Central memory CD4-positive, alpha-beta T cell (primary cell): Measurements from ENCODE around the gene GPC6.
"Not testable (repeated sequence)": the region's sequence is repeated elsewhere in the genome, so short reads cannot be mapped to it uniquely, and the experiment has no call there.

ENCODE experiments used
- DNase-seq: peaks from one replicate; pipeline ENCODE4 v3.0.0; 2022

The GPC6 gene

DNA sequence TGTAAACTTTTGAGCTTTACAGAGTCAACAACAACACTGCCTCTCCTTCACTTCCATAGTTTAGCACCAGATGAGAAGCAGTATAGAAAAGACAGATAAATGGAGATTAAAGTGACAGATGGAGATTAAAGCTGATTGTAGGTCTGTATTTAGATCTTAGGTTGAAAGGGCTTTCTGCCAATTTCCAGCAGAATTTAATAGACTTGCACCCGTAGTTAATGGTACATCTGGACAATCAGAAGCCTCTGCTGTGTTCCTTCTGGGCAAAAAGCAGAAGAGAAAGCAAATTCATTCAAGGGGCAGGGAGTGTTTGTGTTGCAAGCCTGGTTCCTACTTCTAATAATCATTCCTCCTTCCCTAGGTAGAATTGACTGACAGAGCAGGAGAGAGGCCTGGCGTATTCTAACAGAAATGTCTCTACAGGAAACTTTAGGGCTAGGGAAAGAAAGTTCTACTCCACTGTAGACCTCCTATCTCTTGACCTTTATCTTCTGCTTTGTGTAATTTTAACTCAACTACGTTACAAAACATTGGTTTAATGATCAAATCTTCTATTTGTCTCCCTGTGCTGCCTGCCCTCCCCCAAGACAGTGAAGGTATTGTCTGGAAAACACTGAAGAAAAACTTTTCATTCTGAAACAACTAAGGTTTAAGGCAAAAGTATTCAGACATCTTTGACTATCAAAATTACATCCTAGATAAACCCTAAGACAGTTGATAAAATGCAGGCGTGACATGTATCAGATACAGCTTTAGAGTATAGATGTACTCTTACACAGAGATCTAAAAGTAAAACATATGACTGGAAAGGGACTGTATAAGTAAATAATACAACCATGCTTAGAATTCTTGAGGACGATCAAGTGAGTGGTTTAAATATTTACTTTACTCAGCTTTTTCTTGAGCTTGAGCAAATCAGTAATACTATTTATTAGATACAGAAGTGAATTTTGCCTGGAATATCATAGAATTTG is 44.4 kb downstream of the GPC6 start:
- no peak for DNase-seq

DNA sequence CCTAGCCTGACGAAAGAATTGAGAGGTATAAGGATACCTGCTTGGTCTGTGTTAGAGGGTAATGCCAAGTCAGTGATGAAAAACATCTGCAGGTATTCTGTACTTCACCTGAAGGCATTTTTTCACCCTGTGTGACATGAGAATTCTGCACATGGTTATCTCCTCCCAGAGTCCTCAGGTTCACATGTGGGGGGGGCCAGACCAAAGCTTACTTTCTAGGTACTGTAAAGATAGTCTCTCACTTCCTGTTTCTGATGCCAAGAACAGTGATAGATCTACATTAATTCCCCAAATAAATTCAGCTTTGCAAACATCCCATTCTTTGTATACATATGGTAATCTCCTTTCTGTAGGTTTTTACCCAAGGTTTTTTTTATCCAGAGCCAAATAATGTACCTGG is 53.4 kb downstream of the GPC6 start:
- DNase-seq = no peak

DNA sequence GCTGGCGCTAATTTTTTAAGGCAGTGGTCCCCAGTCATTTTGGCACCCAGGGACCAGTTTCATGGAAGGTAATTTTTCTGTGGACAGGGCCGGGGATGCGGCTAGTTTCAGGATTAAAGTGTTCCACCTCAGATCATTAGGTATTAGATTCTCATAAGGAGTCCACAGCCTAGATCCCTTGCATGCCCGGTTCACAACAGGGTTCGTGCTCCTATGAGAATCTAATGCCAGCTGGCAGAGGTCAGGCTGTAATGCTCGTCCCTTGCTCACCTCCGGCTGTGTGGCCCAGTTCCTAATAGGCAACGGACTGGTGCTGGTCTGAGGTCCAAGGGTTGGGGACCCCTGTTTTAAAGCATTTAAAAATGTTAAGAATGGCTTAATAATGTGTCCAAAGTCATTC is 54.1 kb downstream of the GPC6 start:
- no peak for DNase-seq

DNA sequence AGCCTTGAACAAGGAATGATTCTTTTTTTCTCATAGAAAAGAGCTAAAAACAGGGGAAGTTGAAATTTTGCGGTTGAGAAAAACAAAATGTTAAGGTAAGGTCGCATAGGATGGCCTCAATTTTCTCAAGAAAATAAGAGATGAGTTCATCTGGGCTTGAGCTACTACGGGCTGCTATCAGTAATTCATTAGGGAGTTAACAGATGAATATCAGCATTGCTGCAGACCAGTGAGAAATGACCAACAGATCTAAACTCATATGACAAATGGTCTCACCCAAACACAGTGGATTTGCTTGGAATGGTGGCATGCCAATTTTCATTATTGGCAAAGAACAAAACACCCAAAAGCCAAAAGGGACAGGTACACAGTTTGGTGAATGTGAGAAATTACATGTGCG is 56.6 kb downstream of the GPC6 start:
- no peak for DNase-seq

DNA sequence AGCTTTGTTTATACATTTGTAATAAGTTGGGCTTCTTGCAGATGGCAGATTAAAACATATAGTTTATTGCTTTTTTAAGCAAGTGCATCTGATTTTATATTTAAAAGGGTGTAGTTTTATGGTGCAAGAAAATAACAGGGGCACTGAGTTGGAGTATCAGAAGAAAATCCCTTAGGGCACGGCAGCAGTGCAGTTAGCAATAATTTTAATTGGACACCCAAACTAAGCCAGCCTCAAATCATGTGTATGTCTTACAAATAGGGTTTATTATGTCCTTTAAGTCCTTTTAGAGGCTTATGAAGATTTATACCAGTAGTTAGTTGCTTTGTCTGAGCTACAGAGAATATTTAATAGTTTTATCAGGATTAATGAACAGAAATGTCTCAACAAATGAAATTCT is 57.5 kb downstream of the GPC6 start:
- DNase-seq = no peak

DNA sequence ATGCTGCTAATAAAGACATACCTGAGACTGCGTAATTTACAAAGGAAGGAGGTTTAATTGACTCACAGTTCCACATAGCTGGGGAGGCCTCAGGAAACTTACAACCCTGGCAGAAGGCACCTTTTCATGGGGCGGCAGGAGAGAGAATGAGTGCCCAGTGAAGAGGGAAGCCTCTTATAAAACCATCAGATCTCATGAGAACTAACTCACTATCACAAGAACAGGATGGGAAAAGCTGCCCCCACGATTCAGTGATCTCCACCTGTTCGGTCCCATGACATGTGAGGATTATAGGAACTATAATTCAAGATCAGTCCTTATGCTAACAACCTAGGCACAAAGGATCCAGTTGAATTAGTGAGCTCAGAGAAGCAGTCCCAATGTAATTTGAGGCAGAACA is 59.4 kb downstream of the GPC6 start:
- DNase-seq = no peak

DNA sequence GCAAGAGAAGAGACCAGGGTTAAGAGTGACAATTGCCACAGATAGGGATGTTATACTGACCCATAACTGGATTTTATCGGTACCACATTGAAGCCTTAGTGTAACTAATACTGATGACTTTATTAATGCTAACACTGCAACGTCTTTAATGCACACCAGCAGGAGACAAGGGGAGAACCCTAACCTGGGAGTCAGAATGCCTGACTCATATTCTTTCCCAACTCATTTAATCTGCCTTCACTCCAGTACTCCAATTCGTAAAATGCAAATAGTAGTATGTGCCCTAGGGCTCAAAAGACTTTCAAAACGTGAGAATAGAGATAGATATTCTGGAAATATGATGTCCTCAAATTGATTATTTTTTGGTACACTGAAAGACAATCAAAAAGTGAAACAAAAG is 62.4 kb downstream of the GPC6 start:
- DNase-seq = no peak

DNA sequence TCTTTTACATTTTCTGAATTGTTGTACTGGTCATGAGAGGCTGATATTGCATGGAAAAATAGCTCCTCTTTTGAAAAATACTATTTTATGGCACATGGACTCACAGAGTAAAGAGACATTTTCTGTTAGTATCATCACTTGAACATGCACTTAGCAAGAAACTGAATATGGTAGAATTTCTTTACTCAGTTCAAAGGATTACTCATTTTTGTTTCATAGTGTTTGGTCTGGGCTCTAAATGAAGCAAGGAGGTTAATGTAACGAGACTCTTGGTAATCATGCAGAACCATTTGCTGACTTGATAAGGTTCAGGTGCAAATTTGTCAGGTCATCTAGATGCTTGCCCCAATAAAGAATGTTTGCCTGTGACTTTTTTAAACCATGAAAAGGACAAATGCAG is 63.2 kb downstream of the GPC6 start:
- no peak for DNase-seq

DNA sequence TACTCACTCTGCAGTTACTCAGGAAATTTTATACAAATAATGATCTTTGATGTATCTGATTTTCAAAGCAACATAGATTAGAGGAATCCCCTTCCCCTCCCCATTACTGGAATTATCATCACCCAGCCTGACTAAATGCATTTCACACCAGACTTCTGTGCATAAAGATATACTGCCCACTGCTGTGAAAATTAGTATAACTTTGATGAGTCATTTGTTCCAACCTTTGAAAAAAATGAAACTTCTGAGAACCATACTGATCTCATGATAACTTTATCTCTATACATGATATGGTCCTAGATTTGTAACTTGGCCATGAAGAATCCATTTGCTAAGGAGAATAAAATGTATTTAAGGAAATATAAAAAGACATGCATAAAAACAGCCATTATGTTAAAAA is 63.9 kb downstream of the GPC6 start:
- no peak for DNase-seq

DNA sequence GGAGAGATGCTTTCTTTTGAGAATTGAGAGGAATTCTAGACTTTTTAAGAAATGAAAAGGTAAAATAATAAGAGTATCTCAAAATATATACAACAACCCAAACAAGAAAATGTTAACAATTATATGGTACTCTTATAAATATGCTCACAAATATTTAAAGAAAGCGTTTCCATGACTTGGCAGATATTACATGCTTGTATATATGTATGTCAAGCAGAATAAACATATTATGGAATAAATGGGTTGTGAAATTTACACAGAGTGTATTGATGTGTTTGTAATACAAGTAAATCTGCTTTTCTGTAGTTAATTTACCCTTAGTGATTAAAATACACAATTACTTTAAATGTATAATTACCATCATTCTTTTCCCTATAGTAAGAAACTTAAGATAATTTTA is 65.8 kb downstream of the GPC6 start:
- no peak for DNase-seq

DNA sequence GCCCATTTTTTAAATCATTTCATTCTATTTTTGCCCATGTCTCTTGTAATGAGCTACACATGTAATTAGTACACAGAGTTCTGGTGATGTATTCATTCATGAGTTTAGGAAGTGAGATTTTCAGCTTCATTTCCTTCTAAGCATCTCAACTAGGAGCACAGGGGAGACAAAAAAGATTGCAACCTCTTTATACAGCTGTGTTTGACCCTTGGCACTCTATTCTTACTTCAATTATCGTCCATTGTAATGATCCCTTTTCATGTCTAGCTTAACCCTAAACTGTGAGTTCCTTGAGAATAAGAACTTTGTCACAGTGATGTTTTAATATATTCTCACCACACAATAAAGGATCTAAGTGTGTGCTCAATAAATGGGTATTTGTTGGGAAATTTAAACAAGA is 67.1 kb downstream of the GPC6 start:
- DNase-seq = no peak

DNA sequence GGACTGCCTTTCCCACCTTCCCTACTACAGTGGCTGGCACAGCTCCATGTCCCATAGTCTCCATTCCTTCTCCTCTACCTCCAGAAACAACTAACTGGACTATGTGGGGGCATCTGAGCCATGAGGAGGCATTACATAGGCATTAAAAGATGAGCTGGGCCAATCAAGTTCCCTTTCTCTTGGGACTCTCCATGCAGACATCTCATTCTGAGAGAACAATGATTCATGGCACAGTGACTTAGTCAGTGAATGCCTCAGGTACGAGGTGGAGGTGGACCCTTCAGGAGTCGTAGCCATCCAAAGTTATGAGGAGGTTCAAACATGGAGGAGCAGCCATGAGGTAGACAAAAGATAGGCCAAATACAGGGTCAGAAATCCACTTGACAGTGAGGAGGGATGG is 70.0 kb downstream of the GPC6 start:
- DNase-seq = no peak

DNA sequence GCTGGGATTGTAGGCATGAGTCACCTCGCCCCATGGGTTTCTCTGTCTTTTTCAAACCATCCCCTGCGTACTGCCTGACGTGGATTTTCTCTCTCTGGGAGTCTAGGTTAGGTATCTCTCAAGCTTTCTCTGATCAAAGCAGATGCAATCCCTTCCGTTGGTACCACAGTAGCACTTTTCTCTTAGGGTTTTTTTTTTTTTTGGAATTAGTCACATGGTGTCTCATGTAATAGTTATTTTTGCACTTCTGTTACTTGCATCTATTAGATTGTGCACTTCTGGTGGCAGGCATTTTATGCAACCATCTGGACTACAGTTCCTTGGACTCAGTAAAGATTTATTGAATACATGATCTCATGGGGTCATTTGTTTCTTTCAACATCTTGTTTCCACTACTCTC is 72.1 kb downstream of the GPC6 start:
- no peak for DNase-seq

DNA sequence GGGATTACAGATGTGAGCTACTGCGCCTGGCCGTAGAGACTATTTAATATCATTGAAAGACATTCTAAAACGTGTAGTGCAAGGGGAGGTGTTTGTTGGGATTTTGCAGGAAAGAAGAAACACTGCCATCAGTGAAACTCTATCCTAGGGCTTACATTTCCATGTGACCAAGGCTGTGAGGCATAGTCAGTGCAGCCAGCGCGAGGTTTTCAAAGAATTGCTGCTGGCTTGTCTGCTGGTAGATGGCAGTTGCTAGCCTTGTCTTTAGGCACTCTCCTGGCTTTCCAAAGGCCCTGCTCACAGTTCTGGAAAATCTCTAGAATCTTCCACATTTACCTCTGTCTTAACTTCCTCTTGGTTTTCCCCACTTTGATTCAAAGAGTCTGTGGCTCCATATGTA is 77.5 kb downstream of the GPC6 start:
- DNase-seq = no peak

DNA sequence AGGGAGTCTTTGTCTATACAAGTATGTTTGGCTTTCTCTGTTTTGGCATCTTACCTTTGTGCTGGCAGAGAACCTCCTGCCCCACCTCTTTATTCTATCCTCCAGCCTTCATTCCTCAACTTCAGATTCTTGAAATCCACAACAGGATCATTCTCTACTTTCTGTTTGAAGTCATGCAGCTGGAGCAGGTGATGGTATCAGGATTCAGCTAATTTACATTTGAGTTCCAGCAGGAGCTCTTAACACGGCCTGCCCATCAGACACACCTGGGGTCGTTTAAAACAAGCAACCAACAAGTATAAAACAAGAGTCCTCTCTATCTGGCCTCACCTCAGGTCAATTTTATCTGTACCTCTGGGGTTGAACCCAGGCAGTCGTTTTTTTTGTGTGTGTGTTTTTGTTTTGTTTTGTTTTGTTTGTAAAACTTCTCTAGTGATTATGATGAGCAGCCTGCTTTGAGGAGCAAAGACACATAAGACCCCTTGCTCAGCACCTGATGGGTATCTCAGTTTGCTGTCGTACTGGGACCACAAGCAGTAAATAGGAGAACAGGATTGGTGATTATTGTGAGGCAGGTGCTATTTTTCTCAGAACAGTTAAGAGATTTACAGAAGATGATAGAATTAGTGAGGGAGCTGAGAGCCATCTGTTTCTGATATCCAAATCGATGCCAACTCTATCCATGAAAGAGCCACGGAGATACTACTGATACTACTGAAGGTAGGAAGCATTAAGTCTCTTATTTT is 78.4 kb downstream of the GPC6 start:
- DNase-seq = no peak

DNA sequence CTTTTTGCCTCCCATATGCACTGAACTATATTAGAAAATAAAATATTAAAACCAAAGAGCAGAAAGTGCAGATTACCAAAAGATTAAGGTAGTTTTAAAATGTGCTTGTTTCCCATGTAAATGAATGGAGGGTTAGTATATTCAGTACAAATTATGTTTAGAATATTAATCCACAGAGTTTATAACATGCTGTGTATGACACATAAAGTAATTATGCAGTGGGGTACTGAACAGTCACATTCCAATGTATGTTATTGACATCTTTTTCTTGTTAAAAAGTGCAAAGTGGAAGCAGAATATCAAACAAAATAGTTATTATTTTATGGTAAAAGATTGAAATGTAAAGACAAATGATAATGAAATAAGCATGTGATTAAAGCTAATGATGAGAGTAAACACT is 79.3 kb downstream of the GPC6 start:
- DNase-seq = no peak

DNA sequence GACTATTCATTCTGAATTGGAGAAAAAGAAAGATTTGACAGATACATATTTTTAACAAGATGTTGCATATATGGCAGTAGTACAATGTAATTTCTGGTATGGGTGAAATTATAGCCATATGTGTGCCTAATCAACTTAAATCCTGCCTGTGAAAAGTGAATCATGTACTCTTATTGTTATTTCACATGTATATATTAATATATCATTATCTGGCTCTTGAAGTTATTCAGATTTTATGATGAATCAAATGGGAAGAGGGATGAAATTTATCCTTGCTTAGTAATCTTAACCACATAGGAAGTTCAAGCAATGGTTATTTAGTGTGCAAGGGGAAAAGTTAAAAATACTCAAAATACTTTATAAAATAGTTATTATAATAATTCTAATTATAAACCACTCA is 80.5 kb downstream of the GPC6 start:
- no peak for DNase-seq

DNA sequence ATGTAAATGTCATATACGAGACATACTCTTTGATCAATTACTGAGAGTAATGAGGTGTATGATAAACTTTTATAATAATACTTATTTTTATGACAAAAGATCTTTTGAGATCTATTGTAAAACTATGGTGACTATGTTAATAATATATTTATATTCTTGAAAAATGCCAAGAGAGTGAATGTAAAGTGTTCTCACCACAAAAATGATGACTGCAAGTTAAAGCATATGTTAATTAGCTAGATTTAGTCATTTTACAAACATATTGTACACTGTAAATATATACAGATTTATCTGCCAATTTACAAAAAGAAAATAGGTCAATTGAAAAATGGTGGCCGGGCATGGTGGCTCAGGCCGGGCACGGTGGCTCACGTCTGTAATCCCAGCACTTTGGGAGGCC is 81.0 kb downstream of the GPC6 start:
- no peak for DNase-seq

DNA sequence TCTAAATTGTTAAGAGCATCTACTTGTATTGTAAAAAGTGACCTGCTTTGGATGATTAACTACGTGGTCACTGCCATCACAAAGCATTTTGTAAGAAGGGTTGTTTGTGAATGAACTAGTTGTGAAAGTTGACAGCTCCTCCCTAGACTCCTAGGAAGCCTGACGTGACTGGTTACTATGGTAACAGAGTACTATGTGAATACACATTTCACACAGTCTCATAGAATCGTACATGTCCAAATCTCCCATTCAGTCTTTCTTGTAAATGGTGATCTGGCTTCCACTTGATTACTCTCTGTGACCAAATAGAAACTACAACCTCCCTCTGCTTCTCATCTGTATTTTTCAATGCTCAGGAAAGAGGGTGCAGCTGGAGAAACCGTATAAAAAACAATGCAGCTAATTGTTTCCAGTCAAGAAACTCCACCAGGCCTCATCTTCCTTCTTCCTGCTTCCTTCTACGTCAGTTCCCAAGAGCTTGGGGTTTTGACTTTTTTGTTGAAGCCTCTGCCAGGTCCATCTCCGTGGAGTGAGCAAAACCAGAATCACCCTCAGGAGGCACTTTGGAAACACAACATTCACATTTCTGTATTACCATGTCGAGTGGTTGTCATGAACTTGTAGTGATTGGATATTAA is 83.4 kb downstream of the GPC6 start:
- no peak for DNase-seq

DNA sequence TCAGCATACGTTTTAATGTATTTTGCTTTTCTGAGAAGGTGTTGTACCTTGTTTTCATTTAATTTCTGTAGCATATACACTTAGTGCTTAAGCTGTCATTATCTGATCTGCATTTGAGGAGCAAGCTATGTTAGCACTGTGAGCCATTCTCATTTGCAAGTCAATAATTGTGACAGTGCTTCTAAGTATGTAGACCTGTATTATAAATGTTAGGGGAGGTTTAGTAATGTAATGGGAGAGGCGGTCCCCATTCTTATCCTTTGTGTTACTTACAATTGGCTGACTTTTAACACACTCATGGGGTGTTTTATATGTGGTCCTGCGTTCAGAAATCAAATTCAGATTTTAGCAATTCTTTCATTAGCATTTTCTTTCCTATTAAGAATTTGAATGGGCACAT is 90.2 kb downstream of the GPC6 start:
- DNase-seq = no peak

DNA sequence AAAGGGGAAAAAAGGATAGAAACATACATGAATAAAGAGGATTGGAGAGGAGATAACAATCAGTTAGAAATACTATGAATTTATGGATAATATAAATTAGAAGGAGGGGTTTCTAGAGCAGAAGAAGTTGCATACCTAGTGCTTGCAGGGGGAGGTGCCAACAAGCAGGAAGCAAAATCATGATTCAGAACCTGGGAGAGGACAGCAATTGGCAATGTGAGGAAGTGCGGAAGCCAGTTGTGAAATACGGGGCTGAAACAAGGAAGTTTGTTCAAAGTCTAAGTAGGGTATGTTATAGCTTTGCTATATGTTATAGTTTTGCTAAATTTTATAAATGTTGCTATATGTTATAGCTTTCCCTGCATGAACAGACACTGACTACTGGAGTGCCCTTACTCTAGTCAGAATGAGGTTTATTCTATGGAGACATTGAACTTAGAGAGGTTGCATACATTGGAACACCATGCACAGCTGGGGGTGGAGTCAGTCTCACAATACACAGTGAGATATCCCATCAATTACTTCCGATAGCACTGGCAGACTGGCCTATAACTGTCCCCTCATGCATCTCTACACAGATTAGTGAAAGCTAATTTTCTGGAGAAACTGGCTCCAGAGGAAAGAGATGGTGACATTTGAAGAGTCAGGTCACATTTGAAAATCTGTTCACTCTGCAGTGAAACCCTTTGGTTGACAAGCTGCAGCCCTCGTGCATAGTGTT is 92.1 kb downstream of the GPC6 start:
- DNase-seq = no peak

DNA sequence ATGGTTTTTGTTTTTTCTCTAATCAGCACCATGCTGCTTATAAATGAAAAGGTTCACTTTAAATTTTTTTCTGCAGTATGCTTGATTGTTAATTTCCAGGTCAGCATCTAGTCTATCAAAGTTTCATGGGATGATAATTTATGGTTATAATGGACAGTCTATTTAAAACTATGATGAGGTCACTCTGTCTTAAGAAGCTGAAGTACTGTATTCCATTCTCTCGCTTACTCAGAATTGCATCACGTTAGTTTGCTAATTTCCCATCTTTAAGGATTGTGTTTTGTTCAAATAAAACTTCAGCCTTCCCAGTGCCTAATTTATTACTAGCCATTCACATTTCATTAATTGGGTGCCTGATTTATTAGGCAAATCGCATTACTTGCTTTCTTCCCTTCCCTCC is 94.3 kb downstream of the GPC6 start:
- DNase-seq = no peak

DNA sequence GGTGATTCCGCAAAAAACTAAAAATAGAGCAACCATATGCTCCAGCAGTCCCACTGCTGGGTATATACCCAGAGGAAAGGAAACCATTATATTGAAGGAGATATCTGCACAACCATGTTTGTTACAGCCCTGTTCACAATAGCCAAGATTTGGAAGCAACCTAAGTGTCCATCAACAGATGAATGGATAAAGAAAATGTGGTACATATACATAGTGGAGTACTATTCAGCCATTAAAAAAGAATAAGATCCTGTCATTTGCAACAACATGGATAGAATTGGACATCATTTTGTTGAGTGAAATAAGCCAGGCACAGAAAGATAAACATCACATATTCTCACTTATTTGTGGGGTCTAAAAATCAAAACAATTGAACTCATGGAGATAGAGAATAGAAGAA is 97.3 kb downstream of the GPC6 start:
- not testable (repeated sequence) for DNase-seq
